ENCODE results near the gene PPP4R4. TPM values are rescaled to one million over a fixed set of nuclear protein-coding genes. Genes with fewer than 3 reads are reported as not detected.

The PPP4R4 gene
- polyA plus RNA-seq, 1 donor from 2014 or later = 4.8 TPM

- Histone ChIP-seq H3K27ac (ENCODE audit: low read length) (no peak overlapping the region), H3K4me2 (ENCODE audit: low read length) (no peak overlapping the region), H3K9ac (ENCODE audit: low read length) (no peak overlapping the region), H3K4me3 (ENCODE audit: low read length) (no peak overlapping the region), H3F3A (ENCODE audit: insufficient read depth, low read length, poor library complexity, severe bottlenecking) (no peaks in the 10 kb centered on the region), H3K36me3 (ENCODE audit: insufficient read depth, low read length) (no peaks in the 10 kb centered on the region), H3K9me2 (ENCODE audit: insufficient read depth, low read length) (no peaks in the 10 kb centered on the region), H3K79me2 (replicated peaks; ENCODE audit: insufficient read depth, low read length) (no peaks in the 10 kb centered on the region), H4K20me1 (ENCODE audit: insufficient read depth) (no peaks in the 10 kb centered on the region), H3K27me3 (ENCODE audit: insufficient read depth, low read depth, low read length) (no peaks in the 10 kb centered on the region), H3K9me3 (ENCODE audit: low read length) (no peaks in the 10 kb centered on the region), H2AFZ (ENCODE audit: low read depth, low read length) (no peak overlapping the region)
- no peak for TF ChIP-seq POLR2AphosphoS5 (IDR thresholded peaks at IDR 0.05)
Observed at GRCh38 chr14:94309721-94310120, 135.6 kb downstream of the PPP4R4 start.

GRCh38 chr14:94310248-94310647, 136.1 kb downstream of the PPP4R4 start:
- no peak overlapping the region for H3K9ac ChIP-seq (ENCODE audit: low read length)
- no peak overlapping the region for H2AFZ ChIP-seq (ENCODE audit: low read depth, low read length)
- no peaks in the 10 kb centered on the region for H3F3A ChIP-seq (ENCODE audit: insufficient read depth, low read length, poor library complexity, severe bottlenecking)
- no peaks in the 10 kb centered on the region for H4K20me1 ChIP-seq (ENCODE audit: insufficient read depth)
- no peaks in the 10 kb centered on the region for H3K9me3 ChIP-seq (ENCODE audit: low read length)
- H3K36me3 ChIP-seq (ENCODE audit: insufficient read depth, low read length) = no peaks in the 10 kb centered on the region
- no peaks in the 10 kb centered on the region for H3K9me2 ChIP-seq (ENCODE audit: insufficient read depth, low read length)
- no peak overlapping the region for H3K4me2 ChIP-seq (ENCODE audit: low read length)
- no peaks in the 10 kb centered on the region for H3K27me3 ChIP-seq (ENCODE audit: insufficient read depth, low read depth, low read length)
- H3K4me3 ChIP-seq (ENCODE audit: low read length) = no peak overlapping the region
- no peak for TF ChIP-seq SMC3 (conservative IDR thresholded peaks at IDR 0.05; ENCODE audit: poor library complexity)
- no peak for TF ChIP-seq EP300 (conservative IDR thresholded peaks at IDR 0.05; ENCODE audit: poor library complexity, severe bottlenecking)
- no peak for TF ChIP-seq POLR2AphosphoS5 (IDR thresholded peaks at IDR 0.05)
- TF ChIP-seq MXI1 (conservative IDR thresholded peaks at IDR 0.05; ENCODE audit: poor library complexity, severe bottlenecking) = no peak
- TF ChIP-seq EZH2 (IDR thresholded peaks at IDR 0.05; ENCODE audit: borderline replicate concordance, insufficient read depth, low read length, poor library complexity, severe bottlenecking) = no peak
- TF ChIP-seq CTCF (IDR thresholded peaks at IDR 0.05; ENCODE audit: poor library complexity, severe bottlenecking) = no peak
- no peak for TF ChIP-seq RAD21 (conservative IDR thresholded peaks at IDR 0.05)
- TF ChIP-seq TAF1 (IDR thresholded peaks at IDR 0.05; ENCODE audit: low read depth) = no peak
- TF ChIP-seq REST (IDR thresholded peaks at IDR 0.05; ENCODE audit: borderline replicate concordance) = no peak
- no peaks in the 10 kb centered on the region for H3K79me2 ChIP-seq (replicated peaks; ENCODE audit: insufficient read depth, low read length)
- no peak overlapping the region for H3K27ac ChIP-seq (ENCODE audit: low read length)
